Tibial nerve (tissue), 4 donors: ENCODE results near the gene STEAP1B. TPM values are rescaled to one million over a fixed set of nuclear protein-coding genes. Genes with fewer than 3 reads are reported as not detected.
"Not testable (repeated sequence)": the region's sequence is repeated elsewhere in the genome, so short reads cannot be mapped to it uniquely, and the experiment has no call there.

ENCODE experiments used
- DNase-seq, 2 donors: peaks; one replicate each; pipeline ENCODE4 v3.0.0-alpha.2; 2019; ENCODE audit warnings: low spot score in 2 of 2
- H3K27ac ChIP-seq, 4 donors: fragments of 200-600 bp; sonication (generic) in 3 of 4; one replicate each; pipeline ENCODE4 v1.5.1; 2017 to 2019; ENCODE audit warnings: mild to moderate bottlenecking in 1 of 4
- H3K27me3 ChIP-seq, 2 donors: fragments of 200-600 bp; sonication (generic) in 1 of 2; one replicate each; pipeline versions ENCODE4 v1.5.1 to v1.6.0; 2017 to 2019
- H3K36me3 ChIP-seq, 3 donors: fragments of 200-600 bp; sonication (generic); one replicate each; pipeline ENCODE4 v1.5.1; 2018 to 2019
- H3K4me1 ChIP-seq, 4 donors: fragments of 200-600 bp; sonication (generic) in 3 of 4; one replicate each; pipeline ENCODE4 v1.5.1; 2017 to 2019
- H3K4me3 ChIP-seq, 4 donors: fragments of 200-600 bp; sonication (generic) in 3 of 4; one replicate each; pipeline ENCODE4 v1.5.1; 2017 to 2019; ENCODE audit warnings: mild to moderate bottlenecking in 1 of 4, moderate library complexity in 1 of 4
- H3K9me3 ChIP-seq, 4 donors: fragments of 200-600 bp; sonication (generic) in 3 of 4; one replicate each; pipeline ENCODE4 v1.5.1; 2017 to 2019
- EP300 ChIP-seq, 2 donors: sonication (generic); formaldehyde crosslinking; IDR thresholded peaks; one replicate each; pipeline ENCODE4 v1.6.1; 2017; ENCODE audit warnings: antibody characterized with exemption in 2 of 2, mild to moderate bottlenecking in 1 of 2
- POLR2A ChIP-seq, 2 donors: fragments of 450-650 bp; IDR thresholded peaks; one replicate each; pipeline ENCODE4 v1.6.1; 2017; ENCODE audit warnings: antibody characterized with exemption in 2 of 2, mild to moderate bottlenecking in 2 of 2, moderate library complexity in 2 of 2
- WGBS, 2 donors: methylation state at CpG; one replicate each; pipeline ENCODE4 v1.1.5; 2018; 5-methylcytosine and 5-hydroxymethylcytosine counted together
- total RNA-seq, 4 donors: library from RNA; depleted of rRNA; stranded (reverse); fragments of >200 nt; gene quantifications; one replicate each; pipeline ENCODE4 v1.1.0, GENCODE V29; 2016
- TF ChIP-seq, protein P1 (sequence below), 5 experiments: fragments of 200-600 bp in 3 of 5; fragments of 450-650 bp in 2 of 5; sonication (generic) in 3 of 5; IDR thresholded peaks; one replicate each; pipeline ENCODE4 v1.5.1; 2016 to 2019; ENCODE audit warnings: antibody characterized with exemption in 5 of 5, mild to moderate bottlenecking in 3 of 5, moderate library complexity in 2 of 5

Gene STEAP1B
- total RNA-seq, 4 donors from 2014 or later = 4.2 to 20.5 (median 14.0) TPM

GRCh38 chr7:22544245-22544644 is 44.3 kb upstream of the STEAP1B start:
- 93 to 96% methylated on average over 4 of the region's 4 CpGs for WGBS, 2 donors
- TF ChIP-seq POLR2A (IDR thresholded peaks at IDR 0.05) (no peak), EP300 (IDR thresholded peaks at IDR 0.05) (no peak)
- TF ChIP-seq, protein P1, sequence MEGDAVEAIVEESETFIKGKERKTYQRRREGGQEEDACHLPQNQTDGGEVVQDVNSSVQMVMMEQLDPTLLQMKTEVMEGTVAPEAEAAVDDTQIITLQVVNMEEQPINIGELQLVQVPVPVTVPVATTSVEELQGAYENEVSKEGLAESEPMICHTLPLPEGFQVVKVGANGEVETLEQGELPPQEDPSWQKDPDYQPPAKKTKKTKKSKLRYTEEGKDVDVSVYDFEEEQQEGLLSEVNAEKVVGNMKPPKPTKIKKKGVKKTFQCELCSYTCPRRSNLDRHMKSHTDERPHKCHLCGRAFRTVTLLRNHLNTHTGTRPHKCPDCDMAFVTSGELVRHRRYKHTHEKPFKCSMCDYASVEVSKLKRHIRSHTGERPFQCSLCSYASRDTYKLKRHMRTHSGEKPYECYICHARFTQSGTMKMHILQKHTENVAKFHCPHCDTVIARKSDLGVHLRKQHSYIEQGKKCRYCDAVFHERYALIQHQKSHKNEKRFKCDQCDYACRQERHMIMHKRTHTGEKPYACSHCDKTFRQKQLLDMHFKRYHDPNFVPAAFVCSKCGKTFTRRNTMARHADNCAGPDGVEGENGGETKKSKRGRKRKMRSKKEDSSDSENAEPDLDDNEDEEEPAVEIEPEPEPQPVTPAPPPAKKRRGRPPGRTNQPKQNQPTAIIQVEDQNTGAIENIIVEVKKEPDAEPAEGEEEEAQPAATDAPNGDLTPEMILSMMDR (IDR thresholded peaks at IDR 0.05) = no peak
- Histone ChIP-seq H3K36me3 (no peaks in the 10 kb centered on the region), H3K9me3 (no peaks in the 10 kb centered on the region), H3K4me1 (no peaks in the 10 kb centered on the region), H3K4me3 (no peak overlapping the region), H3K27ac (no peak overlapping the region), H3K27me3 (peaks cover 0 to 49% of the 10 kb centered on the region in 2 donors)
- DNase-seq = no peak

GRCh38 chr7:22543169-22543568 is 43.2 kb upstream of the STEAP1B start:
- Histone ChIP-seq H3K4me1 (no peaks in the 10 kb centered on the region), H3K9me3 (no peaks in the 10 kb centered on the region), H3K4me3 (no peak overlapping the region), H3K36me3 (no peaks in the 10 kb centered on the region), H3K27me3 (peaks cover 0 to 39% of the 10 kb centered on the region in 2 donors), H3K27ac (no peak overlapping the region)
- WGBS, 2 donors = 84 to 90% methylated on average over 7 of the region's 7 CpGs
- no peak for TF ChIP-seq EP300 (IDR thresholded peaks at IDR 0.05)
- no peak for TF ChIP-seq POLR2A (IDR thresholded peaks at IDR 0.05)
- TF ChIP-seq, protein P1 (IDR thresholded peaks at IDR 0.05) = no peak
- no peak for DNase-seq

GRCh38 chr7:22542669-22543068 is 42.7 kb upstream of the STEAP1B start:
- H3K4me1 ChIP-seq = no peaks in the 10 kb centered on the region
- no peaks in the 10 kb centered on the region for H3K36me3 ChIP-seq
- 82 to 87% methylated on average over 5 of the region's 5 CpGs for WGBS, 2 donors
- no peak overlapping the region for H3K27ac ChIP-seq
- TF ChIP-seq EP300 (IDR thresholded peaks at IDR 0.05) (no peak), POLR2A (IDR thresholded peaks at IDR 0.05) (no peak)
- TF ChIP-seq, protein P1 (IDR thresholded peaks at IDR 0.05) = no peak
- DNase-seq = no peak
- peaks cover 0 to 34% of the 10 kb centered on the region in 2 donors for H3K27me3 ChIP-seq
- H3K9me3 ChIP-seq = no peaks in the 10 kb centered on the region
- no peak overlapping the region for H3K4me3 ChIP-seq

DNA sequence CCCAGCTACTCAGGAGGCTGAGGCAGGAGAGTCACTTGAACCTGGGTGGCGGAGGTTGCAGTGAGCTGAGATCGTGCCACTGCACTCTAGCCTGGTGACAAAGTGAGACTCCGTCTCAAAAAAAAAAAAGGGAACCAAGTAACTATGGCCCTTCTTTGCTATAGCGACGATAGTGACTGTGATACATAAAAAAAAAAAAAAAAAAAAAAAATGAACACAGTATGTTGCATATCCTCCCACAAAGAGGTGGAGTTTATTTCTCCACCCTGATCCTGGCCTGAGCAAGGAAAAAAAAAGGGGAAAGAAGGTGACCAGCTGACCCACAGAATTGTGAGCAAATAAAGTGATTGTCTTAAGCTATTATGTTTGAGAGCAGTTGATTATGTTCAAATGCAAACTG is 42.3 kb upstream of the STEAP1B start:
- WGBS, 2 donors = 87 to 90% methylated on average over 5 of the region's 5 CpGs
- Histone ChIP-seq H3K36me3 (no peaks in the 10 kb centered on the region), H3K9me3 (no peaks in the 10 kb centered on the region), H3K27ac (no peak overlapping the region), H3K4me3 (no peak overlapping the region), H3K4me1 (no peaks in the 10 kb centered on the region), H3K27me3 (peaks cover 0 to 30% of the 10 kb centered on the region in 2 donors)
- no peak for DNase-seq
- TF ChIP-seq, protein P1 (IDR thresholded peaks at IDR 0.05) = no peak
- no peak for TF ChIP-seq EP300 (IDR thresholded peaks at IDR 0.05)
- TF ChIP-seq POLR2A (IDR thresholded peaks at IDR 0.05) = no peak

DNA sequence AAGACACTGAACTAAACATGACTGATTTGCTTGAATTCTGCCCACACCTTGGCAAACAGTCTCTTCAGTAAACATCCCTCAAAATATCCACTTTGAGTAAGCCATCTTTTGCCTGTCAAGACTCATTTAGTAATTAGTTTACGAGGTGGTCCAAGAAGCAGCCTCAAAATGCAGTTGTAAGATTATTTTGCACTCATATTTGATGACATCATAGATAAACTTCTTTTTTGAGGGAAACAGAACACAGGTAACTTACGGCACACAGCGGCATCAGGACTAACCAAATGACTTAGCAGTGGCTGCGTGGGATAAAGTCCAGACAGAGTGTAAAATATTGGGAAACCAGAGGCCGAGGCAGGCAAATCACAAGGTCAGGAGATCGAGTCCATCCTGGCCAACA is 41.8 kb upstream of the STEAP1B start:
- H3K27ac ChIP-seq = no peak overlapping the region
- TF ChIP-seq, protein P1 (IDR thresholded peaks at IDR 0.05) = no peak
- TF ChIP-seq EP300 (IDR thresholded peaks at IDR 0.05) (no peak), POLR2A (IDR thresholded peaks at IDR 0.05) (no peak)

DNA sequence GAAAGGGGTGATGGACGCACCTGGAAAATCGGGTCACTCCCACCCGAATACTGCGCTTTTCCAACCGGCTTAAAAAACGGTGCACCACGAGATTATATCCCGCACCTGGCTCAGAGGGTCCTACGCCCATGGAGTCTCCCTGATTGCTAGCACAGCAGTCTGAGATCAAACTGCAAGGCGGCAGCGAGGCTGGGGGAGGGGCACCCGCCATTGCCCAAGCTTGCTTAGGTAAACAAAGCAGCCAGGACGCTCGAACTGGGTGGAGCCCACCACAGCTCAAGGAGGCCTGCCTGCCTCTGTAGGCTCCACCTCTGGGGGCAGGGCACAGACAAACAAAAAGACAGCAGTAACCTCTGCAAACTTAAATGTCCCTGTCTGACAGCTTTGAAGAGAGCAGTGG is 28.5 kb upstream of the STEAP1B start:
- not testable (repeated sequence) for H3K4me3 ChIP-seq, H3K9me3 ChIP-seq
- WGBS, 2 donors = 87% methylated on average over 9 of the region's 14 CpGs; no CpG with 5 or more reads in 1 of the 2 donors

More for the DNA sequence above, 41.8 kb upstream of the STEAP1B start:
- Histone ChIP-seq H3K4me3 (no peak overlapping the region), H3K36me3 (no peaks in the 10 kb centered on the region), H3K9me3 (no peaks in the 10 kb centered on the region), H3K4me1 (no peaks in the 10 kb centered on the region), H3K27me3 (peaks cover 0 to 25% of the 10 kb centered on the region in 2 donors)
- no peak for DNase-seq
- 96% methylated on average over 6 of the region's 6 CpGs for WGBS, 2 donors

DNA sequence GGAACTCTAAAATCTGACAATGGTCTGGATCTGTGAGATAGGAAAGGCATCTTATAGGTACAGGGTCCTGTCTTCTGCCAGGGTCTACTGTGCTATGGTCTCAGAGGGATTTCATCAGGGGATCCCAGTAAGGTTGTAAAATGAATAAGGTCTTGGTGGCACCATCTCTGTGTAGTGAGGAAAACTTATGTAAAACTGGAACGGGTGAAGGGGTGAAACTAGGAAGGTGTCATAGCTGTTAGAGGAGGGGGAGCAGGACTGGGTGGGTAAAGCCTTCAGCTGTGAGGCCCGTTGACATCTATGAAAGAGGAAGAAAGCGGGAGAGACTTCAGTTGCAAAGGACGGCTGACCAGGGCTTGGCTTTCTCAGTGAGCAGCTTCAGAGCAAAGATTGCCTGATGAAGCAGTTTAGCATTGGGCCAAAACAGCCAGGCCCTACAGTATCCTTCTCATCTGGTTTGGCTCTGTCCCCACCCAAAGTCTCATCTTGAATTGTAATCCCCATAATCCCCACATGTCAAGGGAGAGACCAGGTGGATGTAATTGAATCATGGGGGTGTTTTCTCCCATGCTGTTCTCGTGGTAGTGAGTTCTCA is 24.5 kb upstream of the STEAP1B start:
- not testable (repeated sequence) for DNase-seq, H3K27me3 ChIP-seq, H3K27ac ChIP-seq, H3K36me3 ChIP-seq, H3K4me1 ChIP-seq, H3K9me3 ChIP-seq, H3K4me3 ChIP-seq
- 53 to 55% methylated on average over 5 of the region's 5 CpGs for WGBS, 2 donors

More for the DNA sequence above, 28.5 kb upstream of the STEAP1B start:
- not testable (repeated sequence) for H3K27ac ChIP-seq, H3K27me3 ChIP-seq, DNase-seq, H3K36me3 ChIP-seq, H3K4me1 ChIP-seq
